Measurements from ENCODE around the gene B4GAT1. TPM values are rescaled to one million over a fixed set of nuclear protein-coding genes. Genes with fewer than 3 reads are reported as not detected.

The B4GAT1 gene
- total RNA-seq, 1 donor from 2014 or later, result 25.2 TPM

DNA sequence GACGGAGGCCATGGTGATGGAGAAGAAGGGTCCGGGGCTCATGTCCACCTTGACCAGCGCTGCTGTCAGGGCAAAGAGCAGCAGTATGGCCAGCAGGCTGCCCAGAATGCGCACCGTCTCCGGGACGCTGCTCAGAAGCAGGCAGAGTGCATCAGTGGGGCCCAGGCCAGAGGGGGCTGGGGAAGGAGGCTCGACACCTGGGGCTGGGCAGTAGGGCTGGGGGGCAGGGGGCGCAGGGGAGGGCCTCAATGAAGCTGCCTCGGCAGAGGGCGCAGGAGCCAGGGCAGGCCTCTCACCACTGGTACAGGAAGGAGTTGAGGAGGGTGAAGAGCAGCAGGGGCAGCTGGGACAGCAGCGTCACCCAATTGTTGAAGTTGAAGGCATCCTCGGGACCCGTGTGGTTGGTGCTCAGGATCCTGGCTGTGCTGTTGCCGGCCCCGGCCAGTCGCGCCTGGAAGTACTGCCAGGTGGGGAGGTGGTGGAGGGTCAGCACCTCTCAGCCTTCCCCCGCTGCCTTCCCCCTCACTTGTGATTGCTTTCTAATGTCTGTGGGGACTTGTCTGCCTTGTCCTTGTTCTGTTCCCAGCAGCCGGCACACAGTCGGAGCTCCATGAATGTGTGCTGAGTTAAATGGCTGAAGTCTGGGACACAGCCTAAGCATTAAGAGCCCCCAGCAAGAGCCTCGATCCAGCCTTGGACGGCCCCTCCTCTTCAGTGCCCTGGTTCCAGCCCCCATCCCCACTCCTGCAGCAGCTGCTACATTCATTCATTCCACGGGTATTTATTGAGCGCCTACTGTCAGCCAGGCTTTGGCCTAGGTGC lies 21.9 kb upstream of the B4GAT1 start:
- Histone ChIP-seq H3K4me2 (ENCODE audit: low read length) (peak overlapping the region; percentile 50), H3K9ac (ENCODE audit: low read length) (no peak overlapping the region), H3K4me1 (ENCODE audit: insufficient read depth, low read length) (peaks cover 12% of the 10 kb centered on the region), H3K4me3 (ENCODE audit: insufficient read depth, low read depth, low read length) (no peak overlapping the region), H3K27ac (ENCODE audit: low read depth, low read length) (no peak overlapping the region), H3K79me2 (ENCODE audit: insufficient read depth, low read length) (no peaks in the 10 kb centered on the region), H3K9me3 (ENCODE audit: insufficient read depth, low read depth, low read length) (no peaks in the 10 kb centered on the region), H2AFZ (ENCODE audit: low read depth, low read length) (no peak overlapping the region), H4K20me1 (ENCODE audit: insufficient read depth, low read length) (no peaks in the 10 kb centered on the region), H3K27me3 (ENCODE audit: insufficient read depth, low read length) (peaks cover 16% of the 10 kb centered on the region), H3K36me3 (ENCODE audit: insufficient read depth, low read length) (no peaks in the 10 kb centered on the region)
- no peak for FAIRE-seq
- Mint-ChIP-seq H3K27me3 (ENCODE audit: low read depth, unreplicated experiment) (no peaks in the 10 kb centered on the region), H3K4me1 (ENCODE audit: low read depth, unreplicated experiment) (peaks cover 10% of the 10 kb centered on the region), H3K27ac (ENCODE audit: unreplicated experiment) (no peak overlapping the region), H3K4me3 (ENCODE audit: unreplicated experiment) (peak overlapping the region; percentile 88), H3K36me3 (ENCODE audit: low read depth, unreplicated experiment) (peaks cover 5% of the 10 kb centered on the region), H3K9me3 (ENCODE audit: unreplicated experiment) (no peaks in the 10 kb centered on the region)
- TF ChIP-seq CTCF (IDR thresholded peaks at IDR 0.05; ENCODE audit: insufficient read depth, low read depth, low read length) (no peak), EZH2 (IDR thresholded peaks at IDR 0.05; ENCODE audit: insufficient read depth, low read length) (no peak)
- no peak for DNase-seq (ENCODE audit: low read depth)

GRCh38 chr11:66368484-66368883 lies 21.1 kb upstream of the B4GAT1 start:
- Mint-ChIP-seq H3K4me3 (ENCODE audit: unreplicated experiment) (no peak overlapping the region), H3K27me3 (ENCODE audit: low read depth, unreplicated experiment) (no peaks in the 10 kb centered on the region), H3K9me3 (ENCODE audit: unreplicated experiment) (no peaks in the 10 kb centered on the region), H3K4me1 (ENCODE audit: low read depth, unreplicated experiment) (peaks cover 10% of the 10 kb centered on the region), H3K36me3 (ENCODE audit: low read depth, unreplicated experiment) (peaks cover 5% of the 10 kb centered on the region), H3K27ac (ENCODE audit: unreplicated experiment) (peak overlapping the region; percentile 26)
- H2AFZ ChIP-seq (ENCODE audit: low read depth, low read length), result no peak overlapping the region
- DNase-seq (ENCODE audit: low read depth) (no peak), FAIRE-seq (no peak)
- no peak for TF ChIP-seq CTCF (IDR thresholded peaks at IDR 0.05; ENCODE audit: insufficient read depth, low read depth, low read length)
- TF ChIP-seq EZH2 (IDR thresholded peaks at IDR 0.05; ENCODE audit: insufficient read depth, low read length), result no peak
- H3K27me3 ChIP-seq (ENCODE audit: insufficient read depth, low read length), result peaks cover 14% of the 10 kb centered on the region
- peaks cover 12% of the 10 kb centered on the region for H3K4me1 ChIP-seq (ENCODE audit: insufficient read depth, low read length)
- no peak overlapping the region for H3K4me2 ChIP-seq (ENCODE audit: low read length)
- no peak overlapping the region for H3K9ac ChIP-seq (ENCODE audit: low read length)
- no peaks in the 10 kb centered on the region for H3K36me3 ChIP-seq (ENCODE audit: insufficient read depth, low read length)
- no peak overlapping the region for H3K4me3 ChIP-seq (ENCODE audit: insufficient read depth, low read depth, low read length)
- no peaks in the 10 kb centered on the region for H4K20me1 ChIP-seq (ENCODE audit: insufficient read depth, low read length)
- H3K79me2 ChIP-seq (ENCODE audit: insufficient read depth, low read length), result no peaks in the 10 kb centered on the region
- H3K27ac ChIP-seq (ENCODE audit: low read depth, low read length), result no peak overlapping the region
- no peaks in the 10 kb centered on the region for H3K9me3 ChIP-seq (ENCODE audit: insufficient read depth, low read depth, low read length)

All from astrocyte (in vitro differentiated cells and primary cell).